ENCODE data around the gene CARM1.
"Not testable (repeated sequence)": the region's sequence is repeated elsewhere in the genome, so short reads cannot be mapped to it uniquely, and the experiment has no call there.

CARM1 gene

DNA sequence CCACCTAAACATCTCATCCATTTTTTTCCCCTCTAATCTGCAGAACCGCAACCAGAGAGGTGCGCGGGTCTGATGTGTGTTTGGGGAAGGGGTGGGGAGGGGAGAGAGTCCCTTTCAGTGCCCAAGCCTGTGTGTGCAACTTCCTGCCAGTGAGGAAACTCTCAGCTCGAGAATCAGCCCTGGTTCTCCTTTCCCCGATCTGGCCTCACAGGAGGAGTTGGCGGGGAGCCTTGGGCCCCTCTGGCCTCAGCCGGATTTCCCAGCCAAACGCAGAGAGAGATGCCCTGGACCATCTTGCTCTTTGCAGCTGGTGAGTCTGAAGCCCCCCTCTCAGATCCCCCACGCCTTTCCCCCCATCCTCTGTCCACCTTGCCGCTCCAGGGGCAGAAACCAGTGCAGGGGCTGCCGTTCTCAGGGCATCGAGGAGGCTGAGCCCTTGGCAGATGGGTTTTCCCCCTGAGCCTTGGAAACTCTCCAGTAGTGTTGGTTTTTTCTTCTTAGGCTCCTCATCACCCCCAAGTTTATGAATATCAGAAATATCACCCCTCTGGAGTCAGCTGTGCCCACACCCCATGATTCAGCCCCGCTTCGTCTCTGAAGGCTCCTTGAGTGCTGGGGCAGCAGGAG is 23.0 kb upstream of the CARM1 start, which contains the start of gene C19orf38:
TSS of gene C19orf38 (plus strand) at position 186 of the 627 bp plus-strand sequence. CDS start at position 280, 94 bp downstream.
- DNase-seq = no peak

DNA sequence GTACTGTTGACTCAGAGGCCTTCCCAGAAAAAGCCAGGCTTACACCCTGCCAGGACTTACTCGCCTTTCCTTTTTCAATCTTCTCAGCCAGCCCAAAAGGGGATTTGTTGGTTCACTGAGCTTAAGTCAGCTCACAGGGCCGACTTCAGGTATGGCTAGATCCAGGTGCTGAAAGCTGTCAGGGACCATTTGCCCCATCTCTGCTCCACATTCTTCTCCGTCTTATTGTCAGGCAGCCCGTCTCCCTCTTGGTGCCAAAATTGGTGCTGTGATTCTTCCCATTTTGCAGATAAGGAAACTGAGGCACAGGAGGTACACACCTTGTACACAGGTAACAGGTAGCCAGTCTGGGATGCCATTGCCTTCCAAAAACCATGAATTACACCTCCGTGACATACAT is 20.7 kb upstream of the CARM1 start:
- no peak for DNase-seq

DNA sequence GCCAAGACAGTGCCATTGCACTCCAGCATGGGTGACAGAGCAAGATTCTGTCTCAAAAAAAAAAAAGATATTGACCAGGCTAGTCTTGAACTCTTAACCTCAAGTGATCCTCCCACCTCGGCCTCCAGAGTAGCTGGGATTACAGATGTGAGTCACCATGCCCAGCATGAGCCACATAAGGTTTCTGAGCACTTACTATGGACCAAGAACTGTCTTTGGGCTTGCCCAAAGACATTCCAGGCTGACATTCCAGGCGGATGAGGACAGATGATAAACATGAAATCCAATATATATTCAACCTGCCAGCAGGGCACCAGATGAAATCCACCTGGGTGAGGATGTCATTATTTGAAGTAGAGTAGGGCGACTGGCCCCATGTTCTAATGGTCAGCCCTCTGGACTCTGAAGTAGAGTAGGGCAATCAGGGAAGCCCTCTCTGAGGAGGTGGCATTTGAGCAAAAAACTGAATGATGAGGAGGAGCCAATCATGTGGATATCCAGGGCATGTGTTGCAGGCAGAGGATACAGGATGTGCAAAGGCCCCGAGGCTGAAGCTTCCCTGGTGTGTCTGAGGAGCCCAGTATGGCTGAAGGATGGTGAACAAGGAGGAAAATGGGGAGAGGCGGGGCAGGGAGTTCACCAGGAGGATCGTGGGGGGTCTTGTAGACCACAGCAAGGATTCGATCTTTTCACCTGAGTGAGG is 19.1 kb upstream of the CARM1 start:
- no peak for DNase-seq

DNA sequence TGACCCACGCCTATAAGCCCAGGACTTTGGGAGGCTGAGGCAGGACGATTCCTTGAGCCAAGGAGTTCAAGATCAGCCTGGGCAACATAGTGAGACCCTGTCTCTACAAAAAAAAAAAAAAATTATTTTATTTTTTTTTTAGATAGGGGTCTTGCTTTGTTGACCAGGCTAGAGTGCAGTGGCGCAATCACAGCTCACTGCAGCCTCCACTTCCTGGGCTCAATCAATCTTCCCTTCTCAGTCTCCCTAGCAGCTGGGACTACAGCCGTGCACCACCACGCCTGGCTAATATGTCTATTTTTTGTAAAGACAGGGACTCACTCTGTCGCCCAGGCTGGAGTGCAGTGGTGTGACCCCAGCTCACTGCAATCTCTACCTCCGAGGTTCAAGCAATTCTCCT is 18.4 kb upstream of the CARM1 start:
- DNase-seq = no peak

DNA sequence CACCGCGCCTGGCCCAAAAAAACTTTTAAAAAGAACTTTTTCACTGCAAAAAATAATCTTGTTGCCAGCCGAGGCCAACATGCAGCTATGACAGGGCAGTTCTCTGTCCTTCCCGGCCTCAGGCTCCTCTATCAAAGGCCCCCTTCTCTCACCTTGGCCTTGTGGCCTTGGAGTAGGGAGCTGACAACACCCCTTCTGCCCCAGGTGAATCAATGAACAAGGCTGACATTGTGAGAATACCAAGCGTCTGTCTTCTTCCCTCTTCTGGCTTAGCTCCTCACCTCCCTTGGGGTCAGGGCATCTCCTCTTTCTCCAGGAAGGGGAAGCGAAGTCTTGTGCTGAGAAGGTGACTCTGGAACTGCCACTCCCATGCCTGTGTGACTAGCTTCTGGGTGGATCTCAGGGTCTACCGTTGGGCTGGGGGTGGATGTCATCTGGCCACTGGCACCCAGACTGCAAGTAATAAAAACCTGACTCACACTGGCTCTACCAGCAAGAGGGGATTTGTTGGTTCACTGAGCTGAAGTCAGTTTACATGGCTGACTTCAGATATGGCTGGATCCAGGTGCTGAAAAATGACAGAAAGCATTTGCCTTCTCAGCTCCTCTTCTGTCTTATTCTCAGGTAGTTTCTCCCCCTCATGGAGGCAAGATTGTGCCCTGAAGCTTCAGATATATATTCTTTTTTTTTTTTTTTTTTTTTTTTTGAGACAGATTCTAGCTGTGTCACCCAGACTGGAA is 16.8 kb upstream of the CARM1 start:
- DNase-seq = no peak

DNA sequence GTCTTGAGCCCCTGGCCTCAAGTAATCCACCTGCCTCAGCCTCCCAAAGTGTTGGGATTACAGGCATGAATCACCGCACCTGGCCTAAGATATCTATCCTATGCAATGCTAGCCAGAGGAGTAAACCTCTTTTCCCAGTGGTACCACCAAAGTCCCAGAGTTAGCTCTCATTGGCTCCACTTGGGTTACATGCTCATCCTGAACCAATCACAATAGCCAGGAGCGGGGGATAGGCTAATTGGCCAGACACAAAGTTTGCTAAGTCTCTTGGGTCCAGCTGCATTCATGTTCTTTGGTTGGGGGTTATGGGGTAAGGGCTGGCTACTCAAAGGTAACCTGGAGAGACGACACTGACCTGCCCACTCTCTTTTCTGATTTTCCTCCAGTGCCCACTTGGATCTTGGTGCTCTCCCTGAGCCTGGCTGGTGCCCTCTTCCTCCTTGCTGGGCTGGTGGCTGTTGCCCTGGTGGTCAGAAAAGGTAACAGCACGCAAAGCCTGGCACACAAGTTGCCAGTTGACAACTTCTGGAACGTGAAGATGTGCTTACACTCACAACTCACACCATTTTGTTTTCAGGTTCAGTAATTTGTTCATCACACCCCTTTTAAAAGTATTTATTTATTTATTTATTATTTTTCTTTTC is 15.4 kb upstream of the CARM1 start:
- DNase-seq = no peak

DNA sequence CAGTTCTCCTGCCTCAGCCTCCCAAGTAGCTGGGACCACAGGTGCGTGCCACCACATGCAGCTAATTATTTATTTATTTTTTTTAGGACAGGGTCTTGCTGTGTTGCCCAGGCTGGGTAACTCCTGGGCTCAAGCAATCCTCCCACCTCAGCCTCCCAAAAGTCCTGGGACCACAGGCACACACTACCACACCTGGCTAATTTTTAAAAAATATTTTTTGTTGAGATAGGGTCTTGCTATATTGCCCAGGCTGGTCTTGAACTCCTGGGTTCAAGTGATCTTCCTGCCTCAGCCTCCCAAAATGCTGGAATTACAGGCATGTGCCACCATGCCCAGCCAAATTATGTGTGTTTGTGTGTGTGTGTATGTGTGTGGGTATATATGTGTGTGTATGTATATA is 14.5 kb upstream of the CARM1 start:
- not testable (repeated sequence) for DNase-seq

DNA sequence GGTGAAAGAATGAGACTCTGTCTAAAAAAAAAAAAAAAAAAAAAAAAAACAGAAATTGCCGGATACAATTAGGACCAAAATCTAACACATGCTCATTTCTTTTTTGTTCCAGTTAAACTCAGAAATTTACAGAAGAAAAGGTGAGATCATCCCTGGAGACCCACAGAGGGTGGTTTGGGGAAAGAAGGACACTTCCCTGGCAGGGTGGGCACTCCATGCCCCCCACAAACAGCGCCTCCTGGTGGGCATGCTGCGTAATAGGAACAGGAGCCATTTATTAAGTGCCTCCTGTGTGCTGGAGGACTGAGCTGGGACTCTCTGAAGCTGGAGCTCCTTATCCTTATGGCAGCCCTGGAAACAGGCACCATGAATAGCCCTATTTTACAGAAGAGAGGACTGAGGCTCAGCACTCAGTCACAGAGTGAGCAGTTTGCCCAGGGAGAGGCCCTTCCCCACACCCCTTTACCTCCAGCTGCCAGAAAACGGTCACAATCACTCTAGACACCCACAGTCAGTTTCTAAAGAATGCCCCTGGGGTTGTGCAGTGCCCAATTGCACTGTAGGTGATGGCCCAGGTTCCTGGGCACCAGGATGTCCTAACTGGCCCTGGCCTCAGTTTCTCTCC is 13.0 kb upstream of the CARM1 start:
- DNase-seq = no peak

DNA sequence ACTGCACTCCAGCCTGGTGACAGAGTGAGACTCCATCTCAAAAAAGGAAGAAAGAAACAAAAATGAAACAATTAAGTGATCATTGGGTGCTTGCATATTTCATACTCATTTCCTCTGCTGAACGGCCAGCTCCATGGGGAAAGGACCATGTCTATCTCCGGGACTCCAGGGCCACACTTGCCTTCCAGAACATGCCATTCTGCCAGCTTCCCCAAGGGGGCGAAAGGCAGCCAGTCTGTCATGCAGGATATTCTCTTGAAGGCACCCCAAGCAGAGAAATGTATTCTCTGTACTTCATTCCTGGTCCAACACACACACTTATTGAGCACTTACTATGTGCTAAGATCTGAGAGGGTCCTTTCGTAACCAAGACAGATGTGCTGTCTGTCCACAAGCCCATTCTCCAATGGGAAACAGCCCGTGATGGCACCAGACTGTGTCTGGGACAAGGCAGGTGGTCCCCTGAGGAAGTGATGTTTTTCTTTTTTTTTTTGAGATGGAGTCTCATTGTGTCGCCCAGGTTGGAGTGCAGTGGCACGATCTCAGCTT is 10.2 kb upstream of the CARM1 start:
- DNase-seq = no peak

DNA sequence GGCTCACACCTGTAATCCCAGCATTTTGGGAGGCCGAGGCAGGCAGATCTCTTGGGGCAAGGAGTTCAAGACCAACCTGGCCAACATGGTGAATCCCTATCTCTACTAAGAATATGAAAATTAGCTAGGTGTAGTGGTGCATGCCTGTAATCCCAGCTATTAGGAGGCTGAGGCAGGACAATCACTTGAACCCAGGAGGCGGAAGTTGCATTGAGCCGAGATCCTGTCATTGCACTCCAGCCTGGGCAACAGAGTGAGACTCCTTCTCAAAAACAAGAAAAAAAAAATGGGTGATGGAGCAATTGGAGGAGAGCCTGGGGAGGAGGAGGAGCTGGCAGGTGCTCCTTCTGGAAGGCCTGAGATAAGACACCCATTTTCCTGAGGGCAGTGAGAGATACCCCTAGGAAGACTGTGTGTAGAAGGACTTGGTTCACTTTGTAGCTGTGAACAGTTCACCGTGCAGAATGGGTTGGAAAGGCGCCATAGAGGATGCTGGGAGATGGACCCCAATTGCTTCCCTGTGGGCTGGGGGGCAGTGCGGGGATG is 8.7 kb upstream of the CARM1 start:
- DNase-seq = no peak

DNA sequence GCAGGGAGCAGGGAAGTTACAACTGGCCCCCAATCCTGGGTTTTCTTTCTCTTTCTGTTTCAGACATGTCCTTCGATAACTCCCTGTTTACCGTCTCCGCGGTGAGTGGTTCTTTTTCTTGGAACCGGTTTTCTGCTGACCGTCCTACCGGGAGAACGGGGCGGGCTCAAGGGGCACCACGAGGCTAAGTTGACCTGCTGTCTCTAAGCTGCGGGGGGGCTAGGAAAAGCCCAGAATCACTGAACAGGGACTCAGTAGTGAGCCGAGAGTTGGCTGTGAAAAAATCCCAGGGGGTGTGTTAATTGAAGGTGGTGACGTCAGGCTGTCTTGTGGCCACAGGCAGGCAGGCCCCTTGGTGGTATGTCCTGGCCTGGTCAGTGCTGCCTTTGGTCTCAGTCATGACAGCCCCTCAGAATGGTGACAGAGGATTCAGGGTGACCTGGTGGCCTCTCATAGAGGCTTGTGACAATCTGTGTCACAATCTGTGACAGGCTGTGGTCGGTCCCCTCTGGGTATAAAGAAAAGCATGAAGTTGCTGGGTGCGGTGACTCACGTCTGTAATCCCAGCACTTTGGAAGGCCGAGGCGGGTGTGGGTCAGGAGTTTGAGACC is 8.1 kb upstream of the CARM1 start:
- no peak for DNase-seq

DNA sequence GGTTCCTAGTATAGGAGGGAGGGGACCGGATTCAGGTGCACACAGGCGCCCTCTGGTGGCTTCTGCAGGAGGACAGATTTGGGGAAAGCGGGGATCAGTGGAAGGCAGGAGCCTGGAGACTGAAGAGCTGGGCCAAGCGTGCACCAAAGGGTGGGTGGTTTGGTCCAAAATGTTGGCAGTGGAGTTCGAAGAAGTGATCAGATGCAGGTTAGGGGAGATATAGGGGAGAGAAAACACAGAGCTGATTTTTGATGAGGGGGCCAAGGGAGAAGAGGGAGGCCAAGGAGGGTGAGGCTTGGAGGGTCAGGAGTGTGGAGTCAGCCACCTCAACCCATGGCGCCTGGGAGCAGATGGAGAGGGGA is 6.8 kb upstream of the CARM1 start:
- DNase-seq = peak; percentile 91

DNA sequence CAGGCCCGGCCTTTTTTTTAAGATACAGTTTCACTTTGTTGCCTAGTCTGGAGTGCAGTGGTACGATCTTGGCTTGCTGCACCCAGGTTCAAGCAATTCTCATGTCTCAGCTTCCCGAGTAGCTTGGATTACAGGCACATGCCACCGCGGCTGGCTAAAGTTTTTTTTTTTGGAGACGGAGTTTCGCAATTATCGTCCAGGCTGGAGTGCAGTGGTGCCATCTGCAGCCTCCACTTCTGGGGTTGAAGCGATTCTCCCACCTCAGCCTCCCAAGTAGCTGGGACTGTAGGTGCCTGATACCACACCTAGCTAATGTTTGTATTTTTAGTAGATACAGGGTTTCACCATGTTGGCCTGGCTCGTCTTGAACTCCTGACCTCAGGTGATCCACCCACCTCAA is 4.9 kb upstream of the CARM1 start:
- DNase-seq = no peak

DNA sequence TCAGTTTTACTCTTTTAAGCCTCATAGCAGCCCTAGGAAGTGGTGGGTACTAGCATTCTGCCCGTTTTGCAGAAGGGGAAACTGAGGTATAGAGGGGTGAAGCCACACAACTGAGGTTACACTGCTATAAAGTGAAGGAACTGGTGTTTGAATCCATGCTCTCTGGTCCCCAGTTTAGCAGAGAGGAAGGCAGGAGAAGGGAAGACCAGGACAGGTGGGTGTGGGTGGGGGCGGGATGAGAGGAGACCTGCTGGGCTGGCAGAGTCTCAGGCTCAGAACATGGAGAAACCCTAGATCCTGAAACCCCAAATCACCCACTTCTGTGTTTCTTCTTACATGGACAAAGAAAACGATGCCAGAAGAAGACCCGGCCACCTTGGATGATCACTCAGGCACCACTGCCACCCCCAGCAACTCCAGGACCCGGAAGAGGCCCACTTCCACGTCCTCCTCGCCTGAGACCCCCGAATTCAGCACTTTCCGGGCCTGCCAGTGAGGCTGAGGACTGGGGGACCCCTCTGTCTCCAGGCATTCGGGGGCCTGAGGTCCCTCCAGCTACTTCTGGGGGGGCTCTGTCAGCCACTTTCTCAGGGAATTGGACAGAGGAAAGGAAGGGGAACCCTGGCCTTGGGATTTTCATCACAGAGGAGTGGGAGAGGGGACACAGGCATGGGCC is 2.3 kb upstream of the CARM1 start:
- DNase-seq = no peak

DNA sequence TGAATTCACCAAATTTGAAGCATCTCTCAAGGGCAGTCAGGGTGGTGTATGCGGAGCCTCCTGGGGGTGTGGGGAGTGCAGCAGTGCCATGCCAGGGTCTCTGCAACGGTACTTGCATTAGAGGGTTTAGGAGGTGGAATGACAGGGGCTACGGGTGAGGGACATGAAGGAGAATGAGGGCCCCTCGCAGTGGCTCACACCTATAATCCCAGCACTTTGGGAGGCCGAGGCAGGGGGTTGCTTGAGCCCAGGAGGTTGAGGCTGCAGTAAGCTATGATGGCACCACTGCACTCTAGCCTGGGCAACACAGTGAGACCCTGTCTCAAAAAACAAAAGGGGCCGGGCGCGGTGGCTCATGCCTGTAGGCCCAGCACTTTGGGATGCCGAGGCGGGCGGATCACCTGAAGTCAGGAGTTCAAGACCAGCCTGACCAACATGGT is 1.5 kb upstream of the CARM1 start:
- not testable (repeated sequence) for DNase-seq

DNA sequence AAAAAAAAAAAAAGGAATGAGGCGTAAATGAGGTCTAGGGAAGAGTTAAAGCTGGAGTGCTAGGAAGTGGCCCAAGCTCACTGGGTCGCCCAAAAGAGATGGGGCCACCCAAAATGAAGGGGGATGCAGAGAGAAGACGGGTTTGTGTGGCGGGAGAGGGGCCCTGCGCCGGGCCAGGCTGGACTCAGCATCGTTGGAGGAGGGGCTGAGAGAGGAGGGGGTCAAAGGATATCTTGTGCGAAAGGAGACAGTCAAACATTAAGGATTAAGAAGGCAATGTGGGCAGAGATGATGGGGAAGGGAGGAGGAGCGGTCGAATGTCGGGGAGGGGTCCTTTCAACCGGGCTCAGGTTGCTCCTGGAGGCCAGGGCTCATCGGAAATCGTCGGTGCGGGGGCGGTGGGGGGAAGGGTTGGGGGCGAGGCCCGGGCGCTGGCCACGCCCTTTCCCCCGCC is 825 bp upstream of the CARM1 start:
- no peak for DNase-seq

DNA sequence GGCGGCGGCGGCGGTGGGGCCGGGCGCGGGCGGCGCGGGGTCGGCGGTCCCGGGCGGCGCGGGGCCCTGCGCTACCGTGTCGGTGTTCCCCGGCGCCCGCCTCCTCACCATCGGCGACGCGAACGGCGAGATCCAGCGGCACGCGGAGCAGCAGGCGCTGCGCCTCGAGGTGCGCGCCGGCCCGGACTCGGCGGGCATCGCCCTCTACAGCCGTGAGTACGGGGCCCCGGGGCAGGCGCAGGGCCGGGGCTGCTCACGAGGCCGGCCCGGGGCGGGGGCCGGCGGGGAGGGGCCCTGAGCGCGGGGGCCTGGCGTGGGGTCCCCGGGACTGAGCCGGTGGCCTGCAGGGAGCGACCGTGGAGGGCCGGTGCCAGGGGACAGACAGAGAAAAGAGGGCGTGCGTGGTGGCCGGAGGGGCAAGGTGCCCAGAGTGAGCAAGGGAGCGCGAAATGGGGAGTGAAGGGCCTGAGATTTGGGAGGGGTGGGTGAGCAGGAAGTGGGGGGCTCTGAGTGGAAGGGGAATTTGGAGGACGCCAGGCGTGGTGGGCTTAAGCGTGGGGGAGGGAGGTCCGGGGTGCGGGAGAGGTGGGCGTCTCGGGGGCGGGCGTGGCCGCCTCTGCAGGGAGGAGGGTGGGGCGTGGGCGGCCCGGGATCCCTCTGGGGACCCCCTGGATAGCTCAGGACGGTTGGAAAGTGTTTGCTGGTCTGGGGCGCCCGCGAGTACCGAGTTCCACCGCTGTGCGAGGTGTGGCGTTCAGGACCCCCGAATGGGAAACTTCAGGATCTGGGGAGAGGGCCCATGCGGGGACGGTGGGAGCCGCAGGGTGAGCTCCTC is 575 bp downstream of the CARM1 start:
- peak; percentile 61 for DNase-seq

DNA sequence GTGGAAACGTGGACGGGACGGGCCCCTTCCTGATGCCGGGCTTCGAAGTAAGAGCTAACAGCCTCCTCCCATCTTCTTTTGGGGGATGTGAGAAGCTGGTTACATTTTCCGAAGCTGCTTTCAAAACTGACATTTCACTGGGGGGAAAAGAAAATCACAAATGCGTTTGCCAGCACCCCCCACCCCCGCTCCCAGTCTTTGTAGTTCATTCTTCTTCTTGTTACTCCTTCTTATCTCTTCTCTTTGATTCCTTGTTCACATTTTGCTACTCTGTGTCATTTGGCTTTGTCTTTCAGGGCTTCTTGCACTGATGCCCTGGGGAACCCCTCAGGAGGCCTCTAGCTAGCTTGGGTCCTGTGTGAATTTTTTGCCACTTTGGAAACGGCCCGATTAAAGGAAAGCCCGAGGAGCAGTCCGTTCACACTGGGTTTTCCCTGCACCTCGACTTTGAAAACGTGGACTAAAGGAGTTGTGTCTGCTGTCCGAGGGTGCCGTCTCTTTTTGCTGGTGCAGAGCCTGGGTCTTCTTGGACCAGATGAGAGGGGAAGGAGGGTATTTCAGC is 1.3 kb downstream of the CARM1 start:
- DNase-seq = no peak

DNA sequence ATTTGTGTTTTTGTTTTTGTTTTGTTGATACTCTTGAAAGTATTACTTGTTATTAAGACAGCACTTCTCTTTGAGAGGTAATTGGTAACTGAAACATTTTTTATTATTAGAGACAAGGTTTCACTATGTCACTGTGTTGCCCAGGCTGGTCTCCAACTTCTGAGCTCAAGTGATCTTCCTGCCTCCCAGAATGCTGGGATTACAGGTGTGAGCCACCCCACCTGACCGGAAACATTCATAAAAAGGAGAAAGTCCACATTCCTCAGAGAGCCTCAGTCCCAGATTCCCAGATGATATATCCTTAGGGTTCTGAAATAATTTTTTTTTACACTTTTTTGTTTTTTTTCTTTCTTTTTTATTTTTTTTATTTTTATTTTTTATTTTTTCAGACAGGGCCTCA is 2.7 kb downstream of the CARM1 start:
- no peak for DNase-seq

Data from 8988T (cell line).